NT2/D1 (cell line): Measurements from ENCODE around the gene CCDC92.

Experiments
- SUZ12 ChIP-seq: IDR thresholded peaks from 2 replicates; pipeline ENCODE4 v1.6.1; 2011; ENCODE audit not compliant: insufficient read length, insufficient read depth; ENCODE audit errors: extremely low read depth
- YY1 ChIP-seq: IDR thresholded peaks from 2 replicates; pipeline ENCODE4 v1.6.1; 2011; ENCODE audit not compliant: insufficient read length, insufficient read depth
- ZNF274 ChIP-seq: IDR thresholded peaks from 2 replicates; pipeline ENCODE4 v1.6.1; 2011; ENCODE audit warnings: mild to moderate bottlenecking, low read depth, low read length

- TF ChIP-seq SUZ12, result no peak
- TF ChIP-seq ZNF274, result no peak
- no peak for TF ChIP-seq YY1
Measured at GRCh38 chr12:123986374-123986965, 13.8 kb upstream of the CCDC92 start.
